HEK293T (cell line): ENCODE results near the gene TWIST2.

Source experiments
- CTCF ChIA-PET: fragments of 350-600 bp; formaldehyde crosslinking; extraction: SDS; loops from one replicate; lab custom pipeline; 2021; ENCODE audit warnings: antibody characterized with exemption, inconsistent platforms; lab: Yijun Ruan, JAX
- POLR2A ChIA-PET: fragments of 350-600 bp; formaldehyde crosslinking; extraction: SDS; loops from one replicate; lab custom pipeline; 2020; ENCODE audit warnings: antibody characterized with exemption, inconsistent platforms; lab: Yijun Ruan, JAX
- DNase-seq: peaks from one replicate; pipeline ENCODE4 v3.0.0; 2012; ENCODE audit warnings: mixed read lengths; ENCODE audit errors: extremely low spot score
- ARNT ChIP-seq: fragments of 450-650 bp; IDR thresholded peaks from 2 replicates; pipeline ENCODE4 v1.6.1; 2017; ENCODE audit warnings: mild to moderate bottlenecking
- BHLHE40 ChIP-seq: fragments of 450-650 bp; IDR thresholded peaks from 2 replicates; pipeline ENCODE4 v1.6.1; 2016; ENCODE audit warnings: mild to moderate bottlenecking, moderate library complexity, borderline replicate concordance
- CTBP1 ChIP-seq: fragments of 450-650 bp; IDR thresholded peaks from 2 replicates; pipeline ENCODE4 v1.6.1; 2016; ENCODE audit warnings: borderline replicate concordance
- ELF4 ChIP-seq: fragments of 450-650 bp; IDR thresholded peaks from 2 replicates; pipeline ENCODE4 v1.6.1; 2017; ENCODE audit warnings: antibody characterized with exemption
- FOXA1 ChIP-seq: fragments of 450-650 bp; IDR thresholded peaks from 2 replicates; pipeline ENCODE4 v1.6.1; 2016; ENCODE audit warnings: mild to moderate bottlenecking
- FOXK2 ChIP-seq: fragments of 450-650 bp; IDR thresholded peaks from 2 replicates; pipeline ENCODE4 v1.6.1; 2016; ENCODE audit warnings: mild to moderate bottlenecking
- FOXM1 ChIP-seq: fragments of 450-650 bp; IDR thresholded peaks from 2 replicates; pipeline ENCODE4 v1.6.1; 2017; ENCODE audit warnings: mild to moderate bottlenecking, borderline replicate concordance
- HDGF ChIP-seq: fragments of 450-650 bp; IDR thresholded peaks from 2 replicates; pipeline ENCODE4 v1.6.1; 2017; ENCODE audit warnings: antibody characterized with exemption, borderline replicate concordance
- L3MBTL2 ChIP-seq: fragments of 450-650 bp; conservative IDR thresholded peaks from 2 replicates; pipeline ENCODE4 v1.6.1; 2016; ENCODE audit warnings: mild to moderate bottlenecking
- LEF1 ChIP-seq: fragments of 450-650 bp; IDR thresholded peaks from 2 replicates; pipeline ENCODE4 v1.6.1; 2017; ENCODE audit warnings: mild to moderate bottlenecking, borderline replicate concordance
- NFRKB ChIP-seq: fragments of 450-650 bp; IDR thresholded peaks from 2 replicates; pipeline ENCODE4 v1.6.1; 2016; ENCODE audit warnings: mild to moderate bottlenecking, moderate library complexity
- PKNOX1 ChIP-seq: fragments of 450-650 bp; IDR thresholded peaks from 2 replicates; pipeline ENCODE4 v1.6.1; 2016
- SP1 ChIP-seq: fragments of 450-650 bp; IDR thresholded peaks from 2 replicates; pipeline ENCODE4 v1.6.1; 2017
- SUZ12 ChIP-seq: fragments of 450-650 bp; IDR thresholded peaks from 2 replicates; pipeline ENCODE4 v1.6.1; 2016; ENCODE audit warnings: mild to moderate bottlenecking
- TARDBP ChIP-seq: fragments of 450-650 bp; IDR thresholded peaks from 2 replicates; pipeline ENCODE4 v1.6.1; 2016
- ZNF384 ChIP-seq: fragments of 450-650 bp; IDR thresholded peaks from 2 replicates; pipeline ENCODE4 v1.6.1; 2016

Gene TWIST2

GRCh38 chr2:238859636-238860347 lies 11.9 kb downstream of the TWIST2 start:
- TF ChIP-seq ELF4 = no peak
- no peak for TF ChIP-seq ARNT
- no peak for TF ChIP-seq FOXK2
- no peak for TF ChIP-seq FOXA1
- TF ChIP-seq FOXM1 = no peak
- no peak for TF ChIP-seq NFRKB
- no peak for TF ChIP-seq PKNOX1
- no peak for TF ChIP-seq SP1
- no peak for TF ChIP-seq L3MBTL2
- ChIA-PET POLR2A (no interaction called here), CTCF (no interaction called here)
- DNase-seq = no peak

DNA sequence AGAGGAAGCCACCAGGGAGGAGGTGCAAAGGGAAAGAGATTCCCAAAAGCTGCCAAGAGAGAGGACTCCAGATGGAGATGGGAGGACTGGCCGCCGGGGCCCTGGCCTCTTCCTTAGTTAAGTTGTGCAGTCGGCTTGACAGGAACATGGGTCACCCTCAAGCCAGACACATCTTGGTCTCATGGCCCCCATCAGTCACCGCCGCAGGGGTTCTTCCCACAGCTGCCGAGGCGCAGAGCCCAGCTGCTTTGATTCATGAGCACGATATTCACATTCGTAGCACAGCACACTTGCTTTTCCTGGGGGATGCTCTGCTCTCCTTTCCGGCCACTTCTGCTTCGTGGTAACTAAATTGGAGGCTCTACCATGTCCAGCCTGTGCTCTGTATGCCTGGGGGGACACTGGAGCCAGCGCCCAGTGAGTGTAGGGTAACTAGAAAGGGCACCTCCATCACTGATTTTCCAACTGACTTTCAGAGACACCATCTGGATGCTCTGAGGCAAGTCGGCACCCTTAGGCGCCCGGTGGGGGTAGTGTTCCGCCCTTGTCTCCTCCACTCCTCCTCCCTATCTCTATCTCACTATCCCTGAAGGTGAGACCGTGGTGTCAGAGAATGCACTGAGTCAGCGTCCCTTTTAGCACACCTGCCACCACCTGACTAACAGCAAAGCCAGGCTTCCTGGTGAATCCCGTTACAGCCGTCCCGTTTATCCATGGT lies 13.3 kb downstream of the TWIST2 start:
- POLR2A ChIA-PET = no interaction called here
- DNase-seq = no peak
- CTCF ChIA-PET = no interaction called here
- TF ChIP-seq ARNT (no peak), ZNF384 (no peak), BHLHE40 (no peak), FOXK2 (no peak), ELF4 (no peak), LEF1 (no peak), PKNOX1 (no peak), SUZ12 (no peak), CTBP1 (no peak), FOXM1 (no peak), TARDBP (no peak), FOXA1 (no peak), SP1 (no peak), L3MBTL2 (no peak), HDGF (no peak), NFRKB (no peak)

DNA sequence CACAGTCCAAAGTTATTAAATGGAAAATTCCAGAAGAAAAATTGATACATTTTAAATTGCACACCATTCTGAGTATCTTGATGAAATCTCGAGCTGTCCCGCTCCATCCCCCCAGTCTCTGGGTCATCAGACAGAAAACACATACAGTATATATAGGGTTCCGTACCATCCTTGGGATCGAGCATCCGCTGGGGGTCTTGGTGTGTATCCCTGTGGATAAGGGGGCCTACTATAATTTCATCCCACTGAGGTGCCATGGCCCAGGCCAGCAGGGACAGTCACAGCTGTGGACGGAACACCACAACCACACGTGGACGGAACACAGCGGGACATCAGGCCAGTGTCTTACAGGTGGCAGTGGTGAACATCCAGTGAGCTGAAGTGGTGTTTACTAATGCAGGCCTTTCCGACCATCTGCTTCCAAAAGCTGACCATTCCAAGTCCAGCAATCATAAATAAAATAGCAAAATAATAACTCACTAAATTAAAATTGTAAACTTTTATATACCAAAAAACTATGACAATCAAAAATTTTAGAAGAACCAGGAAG lies 14.0 kb downstream of the TWIST2 start:
- POLR2A ChIA-PET = interaction anchor here (2.0 kb wide), 1 partner anchor 14 kb away, joined by 10 read pairs; the partner anchor contains the start of gene TWIST2
- DNase-seq = no peak
- TF ChIP-seq ELF4 (no peak), CTBP1 (no peak), ZNF384 (no peak), LEF1 (no peak), PKNOX1 (no peak), L3MBTL2 (no peak), TARDBP (no peak), ARNT (no peak)
- CTCF ChIA-PET = no interaction called here

DNA sequence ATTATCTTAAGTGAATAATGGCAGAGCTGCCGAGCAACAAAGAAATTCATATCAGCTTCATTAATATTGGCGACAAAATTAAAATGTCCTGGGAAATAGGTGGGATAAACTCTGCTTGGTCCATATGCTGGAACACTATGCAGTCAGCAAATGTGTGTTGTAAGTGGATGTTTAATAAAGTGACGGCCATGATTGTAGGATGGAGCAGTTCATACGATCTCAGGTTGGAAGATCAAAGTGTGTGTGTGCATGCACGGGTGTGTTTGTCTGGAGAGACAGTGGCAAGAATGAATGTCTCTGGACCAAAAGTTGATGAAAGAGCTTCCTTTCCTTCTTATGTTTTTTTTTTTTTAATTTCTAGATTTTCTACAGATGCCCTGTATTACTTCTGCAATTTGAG lies 14.8 kb downstream of the TWIST2 start:
- POLR2A ChIA-PET = interaction anchor here (2.0 kb wide), 1 partner anchor 15 kb away, joined by 10 read pairs; the partner anchor contains the start of gene TWIST2
- CTCF ChIA-PET = interaction anchor here (0.6 kb wide), 1 partner anchor 522 kb away, joined by 3 read pairs; no protein-coding TSS in a partner anchor
- DNase-seq = no peak
- TF ChIP-seq ZNF384 = no peak
- TF ChIP-seq FOXM1 = no peak
- TF ChIP-seq LEF1 = no peak
- TF ChIP-seq FOXA1 = no peak
- TF ChIP-seq SP1 = no peak
- TF ChIP-seq BHLHE40 = no peak
- TF ChIP-seq PKNOX1 = no peak
- no peak for TF ChIP-seq HDGF
- no peak for TF ChIP-seq ARNT
- TF ChIP-seq SUZ12 = no peak
- TF ChIP-seq L3MBTL2 = no peak
- no peak for TF ChIP-seq NFRKB

DNA sequence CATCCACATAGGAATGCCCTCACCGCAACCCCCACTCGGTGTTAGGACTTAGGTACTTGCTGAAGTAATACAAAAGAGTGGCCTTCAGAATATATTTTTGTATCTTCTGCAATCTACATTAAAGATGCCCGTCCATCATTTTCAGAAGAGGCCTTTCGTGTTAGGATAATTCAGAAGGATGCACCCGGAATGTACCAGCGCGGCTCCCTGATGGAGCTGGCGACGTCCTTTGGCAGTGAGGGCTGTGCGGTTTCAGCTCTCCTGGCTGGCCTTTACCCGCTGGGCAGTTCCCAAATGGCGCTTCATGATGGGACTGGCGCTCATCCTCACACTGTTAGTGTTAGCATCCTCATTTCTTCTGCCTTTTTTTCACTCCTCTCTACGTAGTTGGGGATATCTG lies 15.3 kb downstream of the TWIST2 start:
- ChIA-PET POLR2A (interaction anchor here (2.0 kb wide), 1 partner anchor 15 kb away, joined by 10 read pairs; the partner anchor contains the start of gene TWIST2), CTCF (no interaction called here)
- no peak for DNase-seq
- no peak for TF ChIP-seq ARNT
- no peak for TF ChIP-seq ZNF384
- no peak for TF ChIP-seq SP1
